GM21381 (cell line): ENCODE results near the gene SCT.

ENCODE experiments used
- ATAC-seq: cut with Tn5 transposase; IDR thresholded peaks from one replicate; pipeline ENCODE4 v1.9.1; 2021; ENCODE audit warnings: mild to moderate bottlenecking, moderate library complexity; ENCODE audit not compliant: unreplicated experiment

The SCT gene

GRCh38 chr11:643849-644738 lies 17.1 kb upstream of the SCT start:
- no peak for ATAC-seq

DNA sequence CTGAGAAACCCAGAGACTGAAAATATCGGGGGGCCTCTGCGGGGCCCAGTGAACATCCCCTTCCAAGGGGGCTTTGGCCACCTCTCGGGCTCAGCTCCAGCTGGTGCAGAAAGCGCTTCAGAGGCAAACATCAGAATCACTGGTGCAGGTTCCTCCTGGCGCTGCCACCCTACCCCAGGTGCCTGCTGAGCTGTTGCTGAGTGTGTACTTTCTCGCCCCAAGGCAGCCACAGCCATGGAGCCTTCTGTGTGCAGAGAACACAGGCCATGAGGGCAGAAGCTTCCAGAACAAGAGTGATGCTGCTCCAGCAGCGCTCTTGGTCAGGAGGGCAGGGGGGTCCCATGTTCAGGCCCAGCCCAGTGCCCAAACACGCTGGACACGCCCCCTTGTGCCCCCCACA lies 16.4 kb upstream of the SCT start:
- ATAC-seq = no peak

DNA sequence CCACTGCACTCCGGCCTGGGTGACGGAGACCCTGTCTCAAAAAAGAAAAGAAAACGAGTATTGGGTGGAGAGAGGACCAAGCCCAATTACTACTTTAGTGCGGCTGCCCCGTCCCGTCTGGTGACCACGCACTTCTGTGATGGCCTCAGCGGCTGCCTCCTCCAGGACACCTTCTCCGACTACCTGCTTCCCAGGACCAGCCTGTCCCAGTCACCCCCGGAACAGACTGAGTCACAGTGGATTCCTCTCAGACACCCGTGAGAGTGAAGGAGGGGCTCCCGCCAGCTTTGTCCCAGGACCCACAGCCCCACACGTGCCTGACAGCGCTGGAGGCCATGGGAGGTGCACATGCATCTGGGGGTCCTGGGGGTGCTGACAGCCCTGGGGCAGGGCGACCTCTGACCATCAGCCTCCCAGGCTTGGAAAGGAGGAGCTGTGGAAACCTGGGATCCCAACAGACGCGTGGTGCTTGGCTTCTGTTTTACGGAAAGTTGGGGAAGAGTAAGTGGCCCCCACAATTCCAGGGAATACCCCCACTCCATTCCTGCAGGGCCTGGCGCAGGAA lies 14.9 kb upstream of the SCT start:
- no peak for ATAC-seq

- no peak for ATAC-seq
Observed at GRCh38 chr11:640021-640706, 13.2 kb upstream of the SCT start.

DNA sequence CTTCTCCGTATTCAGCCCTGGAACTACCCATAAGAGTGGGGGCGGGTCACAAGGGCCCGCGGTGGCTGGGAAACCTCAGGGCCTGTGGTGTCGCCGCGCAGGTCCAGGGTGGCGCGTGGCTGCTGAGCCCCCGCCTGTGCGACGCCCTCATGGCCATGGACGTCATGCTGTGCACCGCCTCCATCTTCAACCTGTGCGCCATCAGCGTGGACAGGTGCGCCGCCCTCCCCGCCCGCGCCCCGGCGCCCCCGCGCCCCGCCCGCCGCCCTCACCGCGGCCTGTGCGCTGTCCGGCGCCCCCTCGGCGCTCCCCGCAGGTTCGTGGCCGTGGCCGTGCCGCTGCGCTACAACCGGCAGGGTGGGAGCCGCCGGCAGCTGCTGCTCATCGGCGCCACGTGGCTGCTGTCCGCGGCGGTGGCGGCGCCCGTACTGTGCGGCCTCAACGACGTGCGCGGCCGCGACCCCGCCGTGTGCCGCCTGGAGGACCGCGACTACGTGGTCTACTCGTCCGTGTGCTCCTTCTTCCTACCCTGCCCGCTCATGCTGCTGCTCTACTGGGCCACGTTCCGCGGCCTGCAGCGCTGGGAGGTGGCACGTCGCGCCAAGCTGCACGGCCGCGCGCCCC lies 12.5 kb upstream of the SCT start:
- ATAC-seq = no peak

DNA sequence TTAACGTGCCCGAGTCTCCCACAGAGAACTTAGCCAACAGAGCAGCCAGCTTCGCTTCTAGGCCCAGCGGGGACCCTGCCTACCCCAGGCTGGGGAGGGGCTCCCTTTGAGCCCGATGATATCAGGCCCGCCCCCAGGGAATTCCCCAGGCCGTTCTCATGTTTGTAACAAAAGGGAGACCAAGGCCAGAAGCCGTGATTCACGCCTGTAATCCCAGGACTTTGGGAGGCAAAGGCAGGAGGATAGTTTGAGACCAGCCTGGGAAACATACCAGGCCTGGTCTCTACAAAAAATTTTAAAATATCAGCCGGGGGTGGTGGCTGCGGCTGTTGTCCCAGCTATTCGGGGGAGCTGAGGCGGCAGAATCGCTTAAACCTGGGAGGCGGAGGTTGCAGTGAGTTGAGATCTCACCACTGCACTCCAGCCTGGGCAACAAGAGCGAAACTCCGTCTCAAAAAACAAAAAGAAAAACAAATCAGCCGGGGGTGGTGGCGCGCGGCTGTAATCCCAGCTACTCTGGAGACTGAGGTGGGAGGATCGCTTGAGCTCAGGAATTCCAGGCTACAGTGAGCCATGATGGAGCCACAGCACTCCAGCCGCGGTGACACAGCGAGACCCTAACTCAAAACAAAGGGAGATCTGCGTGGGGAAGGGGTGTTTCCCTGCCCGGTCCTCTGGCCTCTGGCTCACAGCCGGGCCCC lies 11.8 kb upstream of the SCT start:
- no peak for ATAC-seq

DNA sequence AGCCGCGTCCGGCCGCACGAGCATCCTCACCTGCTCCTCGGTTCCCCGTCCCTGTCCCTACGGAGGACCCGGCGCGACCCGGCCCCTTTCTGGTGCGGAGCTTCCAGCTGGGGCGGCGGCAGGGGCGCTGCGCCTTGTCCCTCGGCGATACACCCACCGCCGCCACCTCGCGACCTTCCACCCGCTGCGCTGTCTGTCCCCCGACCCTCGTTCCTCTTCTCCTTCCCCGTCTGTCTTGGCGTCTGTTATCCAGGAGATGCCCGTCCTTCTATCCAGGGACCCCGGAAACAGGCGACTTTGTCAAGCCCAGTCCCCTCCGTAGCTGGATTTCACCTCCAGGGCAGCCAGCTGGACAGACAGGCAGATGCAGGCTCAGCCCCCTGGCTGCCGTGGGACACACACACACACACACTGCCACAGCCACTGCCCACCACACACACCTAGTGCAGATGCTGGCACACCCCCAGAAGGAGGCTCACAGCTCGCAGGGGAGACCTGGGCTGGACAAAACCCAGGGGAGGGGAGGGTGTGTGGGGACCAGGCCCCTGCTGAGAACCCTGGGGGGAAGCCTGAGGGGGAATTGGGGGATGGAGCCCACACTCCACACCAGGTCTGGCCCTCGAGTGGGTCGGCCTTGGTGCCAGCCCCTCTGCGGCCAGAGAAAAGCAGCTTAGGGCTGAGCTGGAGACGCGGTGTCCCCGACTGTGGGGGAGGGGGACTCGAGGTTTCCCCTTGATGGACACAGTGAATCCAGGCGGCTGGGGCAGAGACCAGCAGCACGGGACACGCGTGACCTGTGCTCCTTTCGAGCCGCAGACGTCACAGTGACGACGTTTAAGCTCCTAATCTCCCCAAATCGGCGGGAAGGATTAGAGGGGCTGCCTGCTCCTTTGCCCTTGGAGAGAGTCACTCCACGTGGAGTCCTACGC lies 10.9 kb upstream of the SCT start:
- no peak for ATAC-seq

- ATAC-seq = no peak
Observed at GRCh38 chr11:637333-637592, 10.3 kb upstream of the SCT start.

DNA sequence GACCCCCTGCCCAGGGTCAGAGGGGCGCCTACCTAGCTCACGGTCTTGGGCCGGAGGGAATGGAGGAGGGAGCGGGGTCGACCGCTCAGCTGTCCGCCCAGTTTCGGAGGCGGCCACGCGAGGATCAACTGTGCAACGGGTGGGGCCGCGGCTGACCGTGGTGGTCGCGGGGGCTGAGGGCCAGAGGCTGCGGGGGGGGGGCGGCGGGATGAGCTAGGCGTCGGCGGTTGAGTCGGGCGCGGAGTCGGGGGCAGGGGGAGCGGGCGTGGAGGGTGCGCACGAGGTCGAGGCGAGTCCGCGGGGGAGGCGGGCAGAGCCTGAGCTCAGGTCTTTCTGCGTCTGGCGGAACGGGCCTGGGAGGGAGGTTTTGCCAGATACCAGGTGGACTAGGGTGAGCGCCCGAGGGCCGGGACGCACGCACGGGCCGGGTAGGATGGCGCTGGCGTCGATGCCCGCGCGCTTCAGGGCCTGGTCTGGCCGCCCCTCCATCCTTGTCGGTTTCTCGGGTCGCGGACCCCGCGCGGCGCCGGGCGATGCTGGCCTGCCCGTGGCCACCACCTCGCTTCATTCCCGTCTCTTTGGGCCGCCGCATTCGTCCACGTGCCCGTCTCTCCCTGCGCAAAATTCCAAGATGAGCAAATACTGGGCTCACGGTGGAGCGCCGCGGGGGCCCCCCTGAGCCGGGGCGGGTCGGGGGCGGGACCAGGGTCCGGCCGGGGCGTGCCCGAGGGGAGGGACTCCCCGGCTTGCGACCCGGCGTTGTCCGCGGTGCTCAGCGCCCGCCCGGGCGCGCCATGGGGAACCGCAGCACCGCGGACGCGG lies 9.7 kb upstream of the SCT start, which contains the start of gene DRD4:
Gene DRD4 (plus strand): TSS at position 759 of the 822 bp plus-strand sequence. CDS start 36 bp downstream, at position 795.
- no peak for ATAC-seq

GRCh38 chr11:635945-636510 lies 9.0 kb upstream of the SCT start:
- no peak for ATAC-seq

DNA sequence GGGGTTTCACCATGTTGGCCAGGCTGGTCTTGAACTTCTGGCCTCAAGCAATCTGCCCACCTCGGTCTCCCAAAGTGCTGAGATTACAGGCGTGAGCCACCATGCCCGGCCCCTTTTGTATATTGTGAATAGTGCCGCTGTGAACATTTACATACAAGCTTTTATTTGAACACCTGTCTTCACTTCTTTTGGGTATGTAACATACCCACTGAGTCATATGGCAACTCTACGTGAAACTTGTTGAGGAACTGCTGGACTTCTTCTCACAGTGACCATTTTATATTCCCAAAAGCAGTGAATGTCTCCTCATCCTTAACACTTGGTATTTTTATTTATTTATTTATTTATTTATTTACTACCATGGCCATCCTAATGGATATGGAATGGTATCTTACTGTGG lies 3.9 kb upstream of the SCT start:
- no peak for ATAC-seq

- ATAC-seq = no peak
Observed at GRCh38 chr11:629237-629583, 2.2 kb upstream of the SCT start.

DNA sequence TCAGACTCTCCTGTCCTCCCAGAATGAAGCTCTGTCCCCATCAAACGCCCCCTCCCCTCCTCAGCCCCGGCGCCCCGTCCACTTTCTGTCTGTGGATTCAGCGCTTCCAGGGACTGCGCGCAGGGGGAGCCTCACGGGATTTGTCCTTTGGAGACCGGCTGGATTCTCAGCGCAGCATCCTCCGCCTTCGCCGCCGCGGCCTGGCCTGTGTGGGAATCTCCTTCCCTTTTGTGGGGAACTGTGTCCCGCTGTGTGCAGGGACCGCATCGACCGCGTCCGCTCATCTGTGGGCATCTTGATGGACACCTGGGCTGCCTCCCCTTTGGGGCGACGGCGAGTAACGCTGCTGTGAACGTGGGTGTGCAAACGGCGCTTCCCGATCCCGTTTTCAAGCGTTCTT lies 1.1 kb upstream of the SCT start:
- ATAC-seq = no peak

DNA sequence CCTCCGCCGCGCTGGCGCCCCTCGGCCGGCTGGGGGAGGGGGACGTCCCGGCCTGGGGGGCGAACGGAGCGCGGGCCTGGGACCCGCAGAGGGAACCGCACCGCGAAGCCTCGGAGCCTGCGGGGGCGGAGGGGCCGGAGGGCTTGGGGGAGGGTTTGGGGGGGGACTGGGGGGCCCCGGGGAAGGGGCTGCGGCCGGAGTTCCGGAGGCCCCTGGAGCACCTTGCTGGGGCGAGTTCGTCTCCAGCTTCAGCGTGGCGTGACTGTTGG lies 261 bp upstream of the SCT start:
- no peak for ATAC-seq

GRCh38 chr11:625636-626268 lies 1.2 kb downstream of the SCT start:
- no peak for ATAC-seq

DNA sequence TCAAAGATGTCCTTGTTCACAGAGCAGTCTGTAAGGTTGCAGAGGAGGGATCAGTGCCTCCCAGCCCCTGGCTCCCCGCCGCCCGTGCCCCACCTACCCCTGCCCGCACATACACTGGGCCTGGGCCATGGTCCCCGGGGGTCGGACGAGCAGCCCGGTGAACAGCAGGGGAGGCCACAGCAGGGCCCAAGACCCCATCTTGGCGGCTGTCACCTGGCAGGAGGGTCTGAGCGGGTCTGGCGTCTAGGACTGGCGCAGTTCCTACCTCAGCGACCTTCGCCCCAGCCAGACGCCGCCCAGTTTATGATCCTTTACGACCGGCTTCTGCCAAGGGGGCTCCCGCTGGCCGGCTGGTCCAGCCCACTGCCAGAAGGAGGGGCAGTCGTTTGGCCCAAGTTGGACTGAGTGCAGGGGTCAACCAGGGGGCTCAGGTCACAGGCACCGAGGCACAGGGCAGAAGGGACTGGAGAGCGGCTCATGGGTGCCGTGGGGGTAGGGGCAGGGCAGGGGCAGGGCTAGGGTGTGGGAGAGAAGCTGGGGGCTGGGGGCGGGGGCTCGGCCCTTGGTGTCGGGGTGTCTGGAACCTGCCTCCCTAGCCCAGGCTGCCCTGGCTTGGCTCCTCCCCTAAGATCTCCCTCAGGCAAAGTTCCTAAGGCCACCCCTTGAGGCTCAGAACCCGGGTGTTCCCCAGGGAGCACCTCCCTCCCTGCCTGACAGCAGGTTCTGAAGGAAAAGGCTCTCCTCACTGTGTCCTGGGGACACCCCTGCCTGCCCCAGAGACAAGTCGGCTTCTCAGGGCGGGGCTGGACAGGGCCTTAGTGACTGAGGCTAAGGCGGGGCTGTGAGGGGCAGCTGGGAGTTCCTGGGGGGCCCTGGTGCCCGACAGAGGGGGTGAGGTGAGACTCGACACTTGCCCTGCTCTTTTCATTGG lies 2.0 kb downstream of the SCT start, which contains the start of gene CDHR5:
Gene CDHR5 (minus strand): TSS at position 251 of the 931 bp plus-strand sequence. CDS start 53 bp downstream, at position 198.
- ATAC-seq = no peak

DNA sequence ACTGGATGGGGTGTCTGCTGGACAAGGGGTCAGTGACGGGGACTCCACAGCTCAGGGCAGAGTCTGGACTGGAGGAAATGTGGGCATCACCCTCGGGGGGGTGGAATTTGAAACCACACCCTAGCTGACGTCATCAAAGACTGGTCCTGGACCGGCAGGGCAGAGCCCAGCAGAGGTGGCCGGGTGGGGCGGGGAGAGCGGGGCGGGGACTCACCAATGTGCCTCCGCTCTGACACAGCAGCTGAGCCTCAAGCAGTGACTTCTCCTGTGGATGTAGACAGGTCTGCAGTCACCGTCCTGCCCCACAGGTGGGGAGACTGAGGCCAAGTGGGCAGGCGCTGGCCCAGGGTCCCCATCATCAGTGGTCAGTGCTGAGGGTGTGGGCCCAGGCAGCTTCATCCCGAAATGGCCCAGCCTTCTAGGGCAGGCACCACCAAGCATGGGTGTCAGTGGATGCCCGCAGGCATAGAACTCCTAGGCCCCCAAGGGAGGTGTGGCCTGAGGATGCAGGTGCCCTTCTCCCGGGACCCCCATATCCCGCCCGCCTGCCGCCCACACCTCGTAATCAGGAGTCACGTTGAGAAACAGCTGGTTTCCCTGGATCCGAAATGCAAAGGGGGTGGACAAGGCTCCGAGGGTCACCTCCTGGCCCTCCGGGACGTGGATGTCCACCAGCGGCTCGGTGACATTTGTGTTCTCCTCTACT lies 2.8 kb downstream of the SCT start:
- ATAC-seq = no peak
